ENCODE measurements around the gene NDUFB11. TPM values are rescaled to one million over a fixed set of nuclear protein-coding genes. Genes with fewer than 3 reads are reported as not detected.

NDUFB11 gene
- total RNA-seq, 1 donor from 2014 or later, result 57.1 TPM

DNA sequence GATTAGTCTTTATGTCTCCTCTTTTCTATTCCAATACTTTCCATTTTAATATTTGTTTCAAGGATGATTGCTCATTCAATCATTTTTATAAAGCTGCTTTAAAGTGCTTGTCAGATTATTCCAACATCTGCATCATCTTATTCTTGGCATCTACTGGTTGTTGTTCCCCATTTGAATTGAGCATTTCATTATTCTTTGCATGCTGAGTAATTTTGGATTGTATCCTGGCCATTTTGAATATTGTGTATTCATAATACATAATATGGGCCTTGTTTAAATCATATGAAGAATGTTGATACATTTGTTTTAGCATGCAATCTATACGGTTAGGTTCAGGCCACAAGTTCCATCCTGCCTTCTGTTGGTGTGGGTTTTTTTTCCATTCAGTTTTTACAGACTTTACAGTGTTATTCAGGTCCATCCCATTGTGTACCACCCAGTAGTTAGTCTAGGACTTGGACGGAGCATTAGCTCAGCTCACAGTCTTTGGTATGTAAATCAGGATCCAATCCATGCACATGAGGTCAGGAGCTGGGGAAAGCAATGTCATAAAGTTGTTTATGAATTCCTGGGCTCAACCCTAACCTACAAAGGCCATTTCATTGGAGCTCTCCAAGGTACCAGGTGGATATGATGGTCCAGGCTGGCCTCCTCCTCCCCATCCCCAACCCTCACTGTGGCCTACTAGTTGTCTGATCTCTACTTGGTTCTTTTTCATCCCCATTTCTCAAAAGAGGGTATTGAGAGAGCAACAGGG is 46.0 kb downstream of the NDUFB11 start:
- no peaks in the 10 kb centered on the region for H3K9me3 ChIP-seq
- no peak for DNase-seq
- H3K27me3 ChIP-seq (ENCODE audit: low read depth), result no peaks in the 10 kb centered on the region
- H3K27ac ChIP-seq, result no peak overlapping the region
- no peak overlapping the region for H3K4me3 ChIP-seq
- ATAC-seq, result no peak
- TF ChIP-seq, protein P1, sequence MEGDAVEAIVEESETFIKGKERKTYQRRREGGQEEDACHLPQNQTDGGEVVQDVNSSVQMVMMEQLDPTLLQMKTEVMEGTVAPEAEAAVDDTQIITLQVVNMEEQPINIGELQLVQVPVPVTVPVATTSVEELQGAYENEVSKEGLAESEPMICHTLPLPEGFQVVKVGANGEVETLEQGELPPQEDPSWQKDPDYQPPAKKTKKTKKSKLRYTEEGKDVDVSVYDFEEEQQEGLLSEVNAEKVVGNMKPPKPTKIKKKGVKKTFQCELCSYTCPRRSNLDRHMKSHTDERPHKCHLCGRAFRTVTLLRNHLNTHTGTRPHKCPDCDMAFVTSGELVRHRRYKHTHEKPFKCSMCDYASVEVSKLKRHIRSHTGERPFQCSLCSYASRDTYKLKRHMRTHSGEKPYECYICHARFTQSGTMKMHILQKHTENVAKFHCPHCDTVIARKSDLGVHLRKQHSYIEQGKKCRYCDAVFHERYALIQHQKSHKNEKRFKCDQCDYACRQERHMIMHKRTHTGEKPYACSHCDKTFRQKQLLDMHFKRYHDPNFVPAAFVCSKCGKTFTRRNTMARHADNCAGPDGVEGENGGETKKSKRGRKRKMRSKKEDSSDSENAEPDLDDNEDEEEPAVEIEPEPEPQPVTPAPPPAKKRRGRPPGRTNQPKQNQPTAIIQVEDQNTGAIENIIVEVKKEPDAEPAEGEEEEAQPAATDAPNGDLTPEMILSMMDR (IDR thresholded peaks at IDR 0.05), result no peak
- no peaks in the 10 kb centered on the region for H3K36me3 ChIP-seq
- intact Hi-C loops (cut with DNase I), result no loop called here
- H3K4me1 ChIP-seq, result no peaks in the 10 kb centered on the region

- intact Hi-C loops (cut with DNase I), result no loop called here
- Histone ChIP-seq H3K4me3 (no peak overlapping the region), H3K9me3 (no peaks in the 10 kb centered on the region), H3K36me3 (no peaks in the 10 kb centered on the region), H3K27ac (no peak overlapping the region), H3K27me3 (ENCODE audit: low read depth) (no peaks in the 10 kb centered on the region), H3K4me1 (no peaks in the 10 kb centered on the region)
- ATAC-seq (no peak), DNase-seq (no peak)
- TF ChIP-seq, protein P1 (IDR thresholded peaks at IDR 0.05), result no peak
Observed at GRCh38 chrX:47097018-47097417, 47.5 kb downstream of the NDUFB11 start.

DNA sequence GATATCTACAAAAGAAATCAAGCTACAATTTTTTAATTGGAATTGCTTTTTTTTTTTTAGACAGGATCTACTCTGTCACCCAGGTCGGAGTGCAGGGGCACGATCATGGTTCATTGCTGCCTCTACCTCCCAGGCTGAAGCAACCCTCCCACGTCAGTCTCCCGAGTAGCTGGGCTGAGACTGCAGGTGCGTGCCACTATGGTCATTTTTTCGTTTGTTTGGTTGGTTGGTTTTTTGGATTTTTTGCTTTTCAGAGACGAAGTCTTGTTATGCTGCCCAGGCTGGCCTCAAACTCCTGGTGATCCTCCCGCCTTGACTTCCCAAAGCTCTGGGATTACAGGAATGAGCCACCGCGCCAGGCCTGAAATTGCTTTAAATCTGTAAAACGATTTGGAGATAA is 50.6 kb downstream of the NDUFB11 start:
- ATAC-seq (no peak), DNase-seq (no peak)
- no peaks in the 10 kb centered on the region for H3K36me3 ChIP-seq
- no peaks in the 10 kb centered on the region for H3K4me1 ChIP-seq
- intact Hi-C loops (cut with DNase I), result no loop called here
- TF ChIP-seq, protein P1 (IDR thresholded peaks at IDR 0.05), result no peak
- H3K4me3 ChIP-seq, result no peak overlapping the region
- no peaks in the 10 kb centered on the region for H3K27me3 ChIP-seq (ENCODE audit: low read depth)
- H3K9me3 ChIP-seq, result no peaks in the 10 kb centered on the region
- no peak overlapping the region for H3K27ac ChIP-seq

DNA sequence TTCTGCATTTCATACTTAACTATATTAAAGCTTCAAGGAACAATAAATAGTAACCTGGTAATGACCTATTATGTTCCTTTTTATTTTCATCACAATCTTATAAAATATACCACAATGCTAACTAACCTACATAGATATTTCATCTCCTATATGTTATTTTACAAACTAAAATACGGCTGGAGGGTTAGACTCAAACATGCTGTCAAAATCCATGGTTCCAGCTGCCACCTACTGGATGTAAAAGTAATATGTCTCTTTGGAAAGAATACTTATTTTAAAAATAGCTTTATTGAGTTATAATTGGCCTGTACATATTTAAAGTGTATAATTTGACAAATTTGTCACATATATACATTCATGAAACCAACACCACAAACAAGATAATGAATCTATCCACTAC is 51.3 kb downstream of the NDUFB11 start:
- no peak overlapping the region for H3K4me3 ChIP-seq
- no peak for DNase-seq
- no peak overlapping the region for H3K27ac ChIP-seq
- H3K9me3 ChIP-seq, result no peaks in the 10 kb centered on the region
- TF ChIP-seq, protein P1 (IDR thresholded peaks at IDR 0.05), result peak; percentile 25
- ATAC-seq, result no peak
- no peaks in the 10 kb centered on the region for H3K36me3 ChIP-seq
- intact Hi-C loops (cut with DNase I), result no loop called here
- H3K27me3 ChIP-seq (ENCODE audit: low read depth), result no peaks in the 10 kb centered on the region
- no peaks in the 10 kb centered on the region for H3K4me1 ChIP-seq

Other genes with a start within 250 kb of the NDUFB11 start
- gene JADE3, start 232.3 kb downstream of the NDUFB11 start, total RNA-seq, result 8.5 TPM
- 11.9 TPM for gene RGN, start 66.3 kb downstream of the NDUFB11 start, total RNA-seq
- 32.1 TPM for gene RBM10, start 519 bp upstream of the NDUFB11 start, total RNA-seq
- gene UBA1, start 49.1 kb upstream of the NDUFB11 start, total RNA-seq, result 152 TPM
- 59.2 TPM for gene CDK16, start 74.0 kb upstream of the NDUFB11 start, total RNA-seq
- 52.9 TPM for gene USP11, start 88.3 kb upstream of the NDUFB11 start, total RNA-seq
- 0.21 TPM for gene ZNF157, start 225.9 kb upstream of the NDUFB11 start, total RNA-seq